Esophagus muscularis mucosa (tissue), 3 donors: ENCODE measurements around the gene SCTR.

Source experiments
- POLR2A ChIP-seq: fragments of 450-650 bp; IDR thresholded peaks from one replicate; pipeline ENCODE4 v1.6.1; 2017; ENCODE audit warnings: antibody characterized with exemption, moderate library complexity, mild to moderate bottlenecking, low read depth
- POLR2AphosphoS5 ChIP-seq, 2 donors: sonication (generic); formaldehyde crosslinking; IDR thresholded peaks; one replicate each; pipeline ENCODE4 v1.6.1; 2017; ENCODE audit warnings: antibody characterized with exemption in 2 of 2
- TF ChIP-seq, protein P1 (sequence below), 3 experiments: fragments of 200-600 bp in 2 of 3; fragments of 450-650 bp in 1 of 3; sonication (generic) in 2 of 3; IDR thresholded peaks; one replicate each; pipeline ENCODE4 v1.5.1; 2017 to 2019; ENCODE audit warnings: antibody characterized with exemption in 3 of 3, mild to moderate bottlenecking in 2 of 3, moderate library complexity in 1 of 3

DNA sequence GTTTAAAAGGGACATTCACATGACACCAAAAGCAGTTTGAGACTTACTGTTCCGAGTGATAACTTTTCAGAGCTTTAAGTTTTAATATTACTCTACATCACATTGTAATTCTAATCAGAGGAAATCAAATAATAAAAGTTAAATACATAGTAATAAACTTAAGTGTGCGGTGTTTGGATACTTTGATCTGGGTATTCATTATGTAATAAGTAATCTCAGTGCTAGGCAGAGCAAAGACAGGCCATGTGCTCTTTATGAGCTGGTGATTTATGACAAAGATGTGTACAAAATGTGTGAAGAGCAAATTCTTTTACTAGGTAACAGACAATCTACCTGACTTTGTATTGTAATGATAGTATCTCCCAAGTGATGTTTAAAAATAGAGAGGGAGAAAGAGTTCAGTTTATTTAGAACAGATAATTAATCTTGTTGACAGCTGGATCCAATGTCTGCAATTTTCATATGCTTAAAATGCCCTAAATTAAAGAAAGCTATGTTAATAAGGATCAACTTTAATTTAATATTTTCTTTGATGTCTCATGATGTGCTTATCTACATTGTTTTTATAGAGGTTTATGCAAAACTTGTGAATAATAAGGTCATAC is 24.3 kb upstream of the SCTR start:
- TF ChIP-seq, protein P1, sequence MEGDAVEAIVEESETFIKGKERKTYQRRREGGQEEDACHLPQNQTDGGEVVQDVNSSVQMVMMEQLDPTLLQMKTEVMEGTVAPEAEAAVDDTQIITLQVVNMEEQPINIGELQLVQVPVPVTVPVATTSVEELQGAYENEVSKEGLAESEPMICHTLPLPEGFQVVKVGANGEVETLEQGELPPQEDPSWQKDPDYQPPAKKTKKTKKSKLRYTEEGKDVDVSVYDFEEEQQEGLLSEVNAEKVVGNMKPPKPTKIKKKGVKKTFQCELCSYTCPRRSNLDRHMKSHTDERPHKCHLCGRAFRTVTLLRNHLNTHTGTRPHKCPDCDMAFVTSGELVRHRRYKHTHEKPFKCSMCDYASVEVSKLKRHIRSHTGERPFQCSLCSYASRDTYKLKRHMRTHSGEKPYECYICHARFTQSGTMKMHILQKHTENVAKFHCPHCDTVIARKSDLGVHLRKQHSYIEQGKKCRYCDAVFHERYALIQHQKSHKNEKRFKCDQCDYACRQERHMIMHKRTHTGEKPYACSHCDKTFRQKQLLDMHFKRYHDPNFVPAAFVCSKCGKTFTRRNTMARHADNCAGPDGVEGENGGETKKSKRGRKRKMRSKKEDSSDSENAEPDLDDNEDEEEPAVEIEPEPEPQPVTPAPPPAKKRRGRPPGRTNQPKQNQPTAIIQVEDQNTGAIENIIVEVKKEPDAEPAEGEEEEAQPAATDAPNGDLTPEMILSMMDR (IDR thresholded peaks at IDR 0.05), result no peak
- TF ChIP-seq POLR2A, result no peak
- no peak for TF ChIP-seq POLR2AphosphoS5 (IDR thresholded peaks at IDR 0.05)
